Caco-2 (cell line): ENCODE results near the gene MOAP1. TPM values are rescaled to one million over a fixed set of nuclear protein-coding genes. Genes with fewer than 3 reads are reported as not detected.

ENCODE experiments used
- BruUV-seq: library from RNA; stranded (reverse); fragments of 400-500 nt; replicated peaks from 2 replicates; lab custom pipeline; 2021; lab: Mats Ljungman, UMichigan
- CTCF ChIA-PET: fragments of 300-600 bp; sonication (Branson Sonifier 250); formaldehyde crosslinking; loops from one replicate; lab custom pipeline; 2022; ENCODE audit warnings: antibody characterized with exemption; lab: Charles Lee
- POLR2A ChIA-PET: fragments of 300-600 bp; sonication (Branson Sonifier 250); formaldehyde crosslinking; loops from one replicate; lab custom pipeline; 2022; ENCODE audit warnings: antibody characterized with exemption; lab: Charles Lee
- DNase-seq, 2 experiments: peaks; one replicate each; pipeline versions ENCODE4 v3.0.0 to v3.0.0-alpha.2; 2020 to 2022
- H3K27me3 ChIP-seq: replicated peaks from 2 replicates; pipeline ENCODE4 v1.6.0; 2011; ENCODE audit warnings: low read length; ENCODE audit not compliant: control insufficient read depth, insufficient read depth
- H3K36me3 ChIP-seq: 2 replicates; pipeline ENCODE4 v1.5.1; 2011; ENCODE audit warnings: low read length; ENCODE audit not compliant: control insufficient read depth, insufficient read depth
- H3K4me1 ChIP-seq: fragments of 250-450 bp; sonication (Bioruptor Pico); 2 replicates; pipeline ENCODE4 v1.5.1; 2020; ENCODE audit warnings: mild to moderate bottlenecking
- H3K4me3 ChIP-seq: 2 replicates; pipeline ENCODE4 v1.5.1; 2011; ENCODE audit warnings: low read depth, mild to moderate bottlenecking, control low read depth, low read length
- H3K9me3 ChIP-seq: fragments of 250-450 bp; sonication (Bioruptor Pico); 2 replicates; pipeline ENCODE4 v1.5.1; 2020; ENCODE audit warnings: mild to moderate bottlenecking, moderate library complexity
- H3K27ac Mint-ChIP-seq: one replicate; pipeline ENCODE4 v1.8.0; 2022; ENCODE audit warnings: mixed read lengths; ENCODE audit not compliant: unreplicated experiment
- H3K27me3 Mint-ChIP-seq: one replicate; pipeline ENCODE4 v1.8.0; 2022; ENCODE audit warnings: mixed read lengths; ENCODE audit not compliant: insufficient read depth, unreplicated experiment
- H3K36me3 Mint-ChIP-seq: one replicate; pipeline ENCODE4 v1.8.0; 2022; ENCODE audit warnings: mild to moderate bottlenecking, mixed read lengths; ENCODE audit not compliant: insufficient read depth, unreplicated experiment
- H3K4me1 Mint-ChIP-seq: one replicate; pipeline ENCODE4 v1.8.0; 2022; ENCODE audit warnings: low read depth, mixed read lengths; ENCODE audit not compliant: unreplicated experiment
- H3K4me3 Mint-ChIP-seq: one replicate; pipeline ENCODE4 v1.8.0; 2022; ENCODE audit warnings: mild to moderate bottlenecking, moderate library complexity, mixed read lengths; ENCODE audit not compliant: unreplicated experiment
- H3K9me3 Mint-ChIP-seq: one replicate; pipeline ENCODE4 v1.8.0; 2022; ENCODE audit warnings: mixed read lengths; ENCODE audit not compliant: unreplicated experiment
- CTCF ChIP-seq, 2 experiments: fragments of 200-600 bp in 1 of 2; IDR thresholded peaks; 1 replicate in 1 of 2; 2 replicates in 1 of 2; pipeline versions ENCODE4 v1.5.1 to v1.8.0; 2011 to 2022; ENCODE audit warnings: antibody characterized with exemption in 1 of 2, control low read depth in 1 of 2, inconsistent platforms in 1 of 2, low read depth in 1 of 2, low read length in 1 of 2, mild to moderate bottlenecking in 1 of 2, moderate library complexity in 1 of 2; ENCODE audit not compliant: insufficient read depth in 1 of 2, severe bottlenecking in 1 of 2, unreplicated experiment in 1 of 2
- intact Hi-C: fragments of 100-400 bp; cut with micrococcal nuclease; formaldehyde crosslinking; loops from one replicate; pipeline ENCODE4 v1.10.0; 2022; ENCODE audit not compliant: unreplicated experiment
- total RNA-seq: library from RNA; stranded (reverse); gene quantifications from 2 replicates; pipeline ENCODE4 v1.2.3, GENCODE V29; 2022

Gene MOAP1
- total RNA-seq, 1 experiment from 2014 or later = 12.2 TPM

- POLR2A ChIA-PET = no interaction called here
- no peak overlapping the region for H3K27ac Mint-ChIP-seq
- no peaks in the 10 kb centered on the region for H3K9me3 Mint-ChIP-seq
- CTCF ChIA-PET = interaction anchor here (0.7 to 1.8 kb wide), 8 partner anchors 11 to 252 kb away, joined by 3 to 20 read pairs (median 5); no protein-coding TSS in a partner anchor
- H3K36me3 ChIP-seq = no peaks in the 10 kb centered on the region
- no peak overlapping the region for H3K4me3 Mint-ChIP-seq
- DNase-seq = no peak
- no peaks in the 10 kb centered on the region for H3K4me1 Mint-ChIP-seq
- no peaks in the 10 kb centered on the region for H3K36me3 Mint-ChIP-seq
- no peaks in the 10 kb centered on the region for H3K9me3 ChIP-seq
- H3K27me3 Mint-ChIP-seq = no peaks in the 10 kb centered on the region
- no peak overlapping the region for H3K4me3 ChIP-seq
- H3K4me1 ChIP-seq = no peaks in the 10 kb centered on the region
- H3K27me3 ChIP-seq = no peaks in the 10 kb centered on the region
- BruUV-seq = no TSS peak
- peak; percentile 21 to 46 for TF ChIP-seq CTCF (IDR thresholded peaks at IDR 0.05; ENCODE audit: insufficient read depth in 1 of 2, low read depth in 1 of 2, low read length in 1 of 2, severe bottlenecking in 1 of 2, unreplicated experiment in 1 of 2)
- intact Hi-C loops = no loop called here
Measured at GRCh38 chr14:93132472-93133065, 52.1 kb downstream of the MOAP1 start.

Other genes starting within 250 kb of the MOAP1 start
- gene ITPK1, start 69.0 kb downstream of the MOAP1 start, total RNA-seq = 57.9 and 60.1 TPM in 2 replicates
- 17.3 and 17.4 TPM in 2 replicates for gene LYSET, start 420 bp upstream of the MOAP1 start, total RNA-seq
- 7.7 and 10.8 TPM in 2 replicates for gene GON7, start 22.2 kb upstream of the MOAP1 start, total RNA-seq
- gene UBR7, start 22.4 kb upstream of the MOAP1 start, total RNA-seq = 14.3 and 19.6 TPM in 2 replicates
- gene BTBD7, start 148.1 kb upstream of the MOAP1 start, total RNA-seq = 28.8 and 32.2 TPM in 2 replicates
- gene COX8C, start 162.3 kb upstream of the MOAP1 start, total RNA-seq = not detected in 2 replicates
- 0.07 and 0.14 TPM in 2 replicates for gene UNC79, start 246.0 kb upstream of the MOAP1 start, total RNA-seq